Stimulated activated CD8-positive, alpha-beta memory T cell treated with anti-CD3 and anti-CD28 coated beads, Interleukin-4, amount 100 ng/mL, for 24 hours (primary cell): Measurements from ENCODE around the gene LIN7A.
"Not testable (repeated sequence)": the region's sequence is repeated elsewhere in the genome, so short reads cannot be mapped to it uniquely, and the experiment has no call there.

ENCODE experiments used
- DNase-seq: peaks from one replicate; pipeline ENCODE4 v3.0.0-alpha.2; 2020; ENCODE audit warnings: low read depth

Gene LIN7A

DNA sequence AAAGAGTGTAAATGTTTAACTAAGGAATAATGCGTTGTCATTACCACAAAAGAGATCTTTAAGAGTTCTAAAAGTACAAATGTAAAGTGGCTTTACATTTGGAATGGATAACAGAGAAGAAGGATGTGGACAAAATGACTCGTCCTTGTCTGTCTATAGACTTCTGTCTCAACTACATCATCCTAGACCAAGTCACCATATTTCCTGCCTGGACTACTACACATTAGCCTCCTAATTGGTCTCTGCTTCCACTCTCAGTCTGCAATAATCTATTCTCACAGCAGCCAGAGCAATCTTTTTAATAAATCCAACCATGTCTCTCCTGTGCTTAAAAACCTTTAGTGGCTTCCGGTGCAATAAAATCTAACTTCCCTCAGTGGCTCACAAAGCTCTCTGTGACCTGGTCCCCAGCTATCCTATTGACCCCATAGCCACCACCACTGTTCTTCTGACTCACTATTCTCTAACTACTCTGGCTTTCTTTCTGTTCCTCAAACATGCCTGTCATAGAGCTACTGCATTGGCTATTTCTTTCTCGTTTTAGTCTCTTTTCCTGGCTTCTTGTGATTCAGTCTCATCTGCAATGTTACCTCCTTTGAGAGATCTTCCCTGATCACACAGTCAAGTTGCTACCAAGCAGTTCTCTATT, 130.0 kb downstream of the LIN7A start:
- DNase-seq, result no peak

DNA sequence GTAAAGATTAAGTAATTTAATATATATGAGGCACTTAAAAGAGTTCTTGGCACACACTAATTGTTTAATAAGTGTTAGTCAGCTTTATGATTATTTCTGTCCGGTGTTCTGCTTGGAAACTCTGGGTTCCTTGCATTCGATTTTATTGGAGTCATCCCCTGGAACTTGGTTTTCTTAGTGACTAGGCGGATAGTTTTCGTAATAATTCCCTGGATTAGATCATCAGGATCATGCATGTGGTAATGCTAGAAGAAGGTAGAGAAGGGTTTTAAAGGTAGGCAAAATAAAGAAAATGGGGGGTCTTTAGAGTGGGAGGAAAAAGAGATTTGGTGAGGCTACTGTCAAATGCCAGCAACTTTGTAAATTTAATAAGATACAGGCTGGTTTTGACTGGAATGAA, 132.6 kb downstream of the LIN7A start:
- DNase-seq, result no peak

DNA sequence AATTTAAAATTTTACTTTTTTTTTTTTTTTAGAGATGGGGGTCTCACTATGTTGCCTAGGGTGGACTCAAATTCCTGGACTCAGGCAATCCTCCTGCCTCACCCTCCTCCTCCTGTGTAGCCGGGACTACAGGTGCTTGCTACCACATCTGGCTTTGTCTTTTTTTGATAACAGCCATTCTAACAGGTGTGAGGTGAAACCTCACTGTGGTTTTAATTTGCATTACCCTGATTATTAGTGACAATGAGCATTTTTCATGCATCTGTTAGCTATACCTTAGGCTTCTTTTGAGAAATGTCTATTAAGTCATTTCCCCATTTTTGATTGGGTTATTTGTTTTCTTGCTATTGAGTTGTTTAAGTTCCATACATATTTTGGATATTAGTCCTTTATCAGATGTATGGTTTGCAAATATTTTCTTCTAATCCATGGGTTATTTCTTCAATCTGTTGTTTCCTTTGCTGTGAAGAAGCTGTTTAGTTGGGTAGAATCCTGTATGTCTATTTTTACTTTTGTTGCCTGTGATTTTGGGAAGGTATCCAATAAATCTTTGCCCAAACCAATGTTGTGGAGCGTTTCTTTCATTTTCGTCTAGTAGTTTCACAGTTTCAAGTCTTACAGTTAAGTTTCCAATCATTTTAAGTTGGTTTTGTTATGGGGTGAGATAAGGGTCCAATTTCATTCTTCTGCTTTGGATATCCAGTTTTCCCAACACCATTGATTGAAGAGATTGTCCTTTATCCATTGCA, 134.9 kb downstream of the LIN7A start:
- DNase-seq, result no peak

DNA sequence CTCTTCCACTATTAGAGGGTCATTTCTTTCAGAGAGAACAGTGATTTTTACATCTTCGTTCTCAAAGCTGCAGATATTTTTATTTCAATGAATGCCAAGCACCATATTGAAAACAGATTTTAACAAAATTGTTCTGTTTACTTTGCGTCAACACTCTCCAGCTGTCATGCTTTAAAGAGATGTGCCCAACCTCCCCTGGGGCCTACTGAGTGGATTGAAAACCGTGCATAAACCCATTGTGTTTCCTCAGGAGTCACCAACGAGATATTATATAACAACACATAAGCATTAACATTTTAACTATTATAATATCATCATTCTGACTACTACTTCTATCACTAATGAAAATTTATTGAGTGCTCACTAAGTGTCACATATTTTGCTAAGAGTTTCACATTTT, 139.5 kb downstream of the LIN7A start:
- no peak for DNase-seq

DNA sequence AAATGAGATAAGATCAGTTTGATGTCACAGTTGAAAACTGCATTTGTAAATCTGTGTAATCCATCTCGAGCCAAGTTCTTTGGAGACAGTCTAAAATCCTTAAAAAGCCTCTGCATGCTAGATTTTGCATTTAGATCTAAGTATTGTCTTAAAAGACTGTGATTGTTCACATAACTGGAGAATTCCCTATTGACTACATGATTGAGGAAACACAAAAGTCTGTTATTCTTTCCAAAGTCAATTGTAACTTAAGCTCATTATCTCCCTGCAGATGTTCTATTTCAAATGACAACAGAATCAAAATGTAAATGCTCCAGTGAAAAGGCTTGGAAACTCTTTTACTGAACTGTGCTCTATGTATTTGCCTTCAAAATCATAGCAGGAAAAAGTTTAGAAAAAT, 143.2 kb downstream of the LIN7A start:
- DNase-seq, result no peak

DNA sequence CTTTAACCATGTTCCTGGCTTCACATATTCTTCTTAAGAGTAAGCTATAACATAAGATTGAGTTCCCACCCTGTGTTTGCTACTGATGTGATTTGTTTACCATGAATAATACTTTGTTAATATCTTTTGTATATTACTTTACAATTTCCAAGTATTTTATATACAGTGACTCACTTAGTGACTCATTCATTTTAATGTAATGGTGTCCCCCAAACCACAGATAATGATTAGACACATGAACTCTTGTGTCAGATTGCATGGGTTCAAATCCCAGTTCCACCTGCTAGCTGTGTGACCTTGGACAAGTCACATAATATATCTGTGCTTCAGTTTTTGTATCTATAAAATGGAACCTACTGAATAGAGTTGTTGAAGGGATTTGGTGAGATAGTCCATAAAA, 144.9 kb downstream of the LIN7A start:
- no peak for DNase-seq

DNA sequence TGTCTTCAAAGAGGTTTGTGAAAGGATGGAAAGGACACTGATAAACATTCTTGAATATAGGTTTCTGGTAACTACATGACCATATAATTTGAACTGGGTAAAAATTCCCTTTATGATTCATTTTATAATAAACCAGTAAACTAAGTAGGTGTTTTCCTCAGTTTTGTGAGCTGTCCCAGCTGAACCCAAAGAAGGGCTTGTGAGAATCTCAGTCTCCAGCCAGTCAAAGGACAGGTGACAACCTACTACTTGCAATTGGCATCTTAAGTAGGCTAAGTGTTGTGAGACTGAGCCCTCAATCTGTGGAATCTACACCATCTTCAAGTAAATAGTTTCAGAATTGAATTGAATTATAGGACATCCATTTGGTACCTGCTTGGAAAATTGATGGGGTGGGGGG, 145.9 kb downstream of the LIN7A start:
- DNase-seq, result no peak

DNA sequence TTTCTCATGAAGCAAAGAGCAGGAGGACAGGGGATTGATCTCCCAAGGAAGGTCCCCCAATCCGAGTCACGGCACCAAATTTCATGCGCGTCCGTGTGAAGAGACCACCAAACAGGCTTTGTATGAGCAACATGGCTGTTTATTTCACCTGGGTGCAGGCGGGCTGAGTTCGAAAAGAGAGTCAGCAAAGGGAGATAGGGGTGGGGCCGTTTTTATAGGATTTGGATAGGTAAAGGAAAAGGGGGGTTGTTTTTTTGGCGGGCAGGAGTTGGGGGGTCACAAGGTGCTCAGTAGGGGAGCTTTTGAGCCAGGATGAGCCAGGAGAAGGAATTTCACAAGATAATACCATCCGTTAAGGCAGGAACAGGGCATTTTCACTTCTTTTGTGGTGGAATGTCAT, 149.3 kb downstream of the LIN7A start:
- not testable (repeated sequence) for DNase-seq

DNA sequence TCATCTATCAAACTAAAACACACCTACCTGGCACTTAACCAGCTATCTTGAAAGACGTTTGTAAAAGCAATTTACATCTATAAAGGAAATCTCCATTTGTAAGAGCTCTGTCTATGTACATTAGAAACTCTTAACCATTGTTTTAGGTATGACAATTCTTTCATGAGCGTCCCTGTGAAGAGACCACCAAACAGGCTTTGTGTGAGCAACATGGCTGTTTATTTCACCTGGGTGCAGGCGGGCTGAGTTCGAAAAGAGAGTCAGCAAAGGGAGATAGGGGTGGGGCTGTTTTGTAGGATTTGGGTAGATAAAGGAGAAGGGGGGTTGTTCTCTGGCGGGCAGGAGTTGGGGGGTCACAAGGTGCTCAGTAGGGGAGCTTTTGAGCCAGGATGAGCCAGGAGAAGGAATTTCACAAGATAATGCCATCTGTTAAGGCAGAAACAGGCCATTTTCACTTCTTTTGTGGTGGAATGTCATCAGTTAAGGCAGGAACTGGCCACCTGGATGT, 154.7 kb downstream of the LIN7A start:
- DNase-seq, result not testable (repeated sequence)

DNA sequence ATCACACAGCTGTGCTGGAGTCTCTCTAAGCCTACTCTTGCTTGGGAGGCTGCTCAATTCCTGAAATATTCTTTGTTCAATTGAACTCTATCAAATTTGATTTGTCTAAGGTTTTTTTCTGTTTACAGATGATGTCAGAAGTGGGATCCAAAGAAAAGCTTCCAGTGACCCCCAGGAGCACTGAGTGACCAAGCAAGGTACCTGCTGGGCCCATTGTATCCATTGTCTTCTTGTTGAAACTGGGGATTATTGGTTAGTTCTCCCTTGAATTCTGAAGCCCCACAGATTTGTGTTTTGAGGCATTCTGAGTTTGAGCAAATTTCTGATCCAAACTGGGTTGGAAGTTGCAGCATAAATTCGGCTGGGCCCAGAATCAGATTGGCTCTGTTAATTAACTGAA, 156.4 kb downstream of the LIN7A start:
- no peak for DNase-seq

DNA sequence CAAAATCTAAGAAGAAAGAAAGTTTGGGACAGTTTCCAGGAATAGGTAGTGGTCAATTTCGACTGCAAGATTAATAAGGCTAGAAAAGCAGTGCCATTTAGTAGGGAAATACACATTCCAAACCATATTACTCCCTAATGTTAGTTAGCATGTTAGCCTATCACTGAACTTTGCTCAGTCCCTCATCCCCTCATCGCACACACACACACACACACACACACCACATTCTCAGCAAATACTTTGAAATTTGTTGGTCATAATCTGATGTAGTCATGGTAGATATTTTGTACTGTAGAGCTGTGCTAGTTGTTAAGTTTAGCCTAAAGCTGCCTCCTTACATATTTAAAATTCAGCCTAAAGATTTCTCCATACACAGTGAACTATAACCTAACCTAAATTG, 157.0 kb downstream of the LIN7A start:
- DNase-seq, result no peak

DNA sequence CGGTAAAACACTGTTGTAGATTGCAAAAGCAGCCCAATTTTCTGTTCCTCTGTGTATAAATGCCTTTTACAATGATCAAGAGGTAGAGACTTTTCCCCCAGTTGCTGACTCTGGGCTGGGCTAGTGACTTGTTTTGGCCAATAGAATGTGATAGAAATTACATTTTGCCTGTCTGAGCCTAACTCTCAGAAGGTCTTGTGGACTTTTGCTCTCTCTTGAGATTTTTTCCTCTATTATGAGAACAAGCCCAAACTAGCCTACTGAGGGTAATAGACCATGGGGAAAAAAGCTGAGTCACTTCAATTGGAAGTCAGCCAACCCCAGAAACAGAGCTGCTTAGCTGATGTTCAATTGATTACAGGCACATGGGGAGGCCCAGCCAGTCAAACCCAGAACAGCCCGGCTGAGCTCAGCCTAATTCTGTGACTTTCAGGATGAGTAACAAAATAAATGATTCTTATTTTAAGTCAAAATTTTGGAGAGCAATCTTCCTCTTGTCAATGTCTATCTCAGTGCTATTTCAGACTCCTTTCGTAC, 159.7 kb downstream of the LIN7A start:
- DNase-seq, result no peak

DNA sequence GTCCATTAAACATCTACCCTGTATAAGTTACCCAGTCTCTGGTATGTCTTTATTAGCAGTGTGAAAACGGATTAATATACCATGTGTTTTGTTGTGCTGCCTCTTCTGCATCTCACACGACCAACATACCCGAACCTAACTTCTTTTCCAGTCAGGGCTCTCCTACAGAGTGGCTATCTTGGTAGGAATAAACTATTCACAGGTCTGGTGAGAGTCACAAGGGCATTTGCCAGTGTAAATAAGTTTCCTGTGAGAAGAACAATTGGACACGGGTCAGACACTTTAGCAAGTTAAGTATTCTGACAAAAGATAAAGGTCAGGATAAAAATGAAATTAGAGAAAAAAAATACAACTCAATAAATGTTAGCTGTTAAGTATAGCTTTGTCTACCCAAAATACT, 160.1 kb downstream of the LIN7A start:
- DNase-seq, result no peak

DNA sequence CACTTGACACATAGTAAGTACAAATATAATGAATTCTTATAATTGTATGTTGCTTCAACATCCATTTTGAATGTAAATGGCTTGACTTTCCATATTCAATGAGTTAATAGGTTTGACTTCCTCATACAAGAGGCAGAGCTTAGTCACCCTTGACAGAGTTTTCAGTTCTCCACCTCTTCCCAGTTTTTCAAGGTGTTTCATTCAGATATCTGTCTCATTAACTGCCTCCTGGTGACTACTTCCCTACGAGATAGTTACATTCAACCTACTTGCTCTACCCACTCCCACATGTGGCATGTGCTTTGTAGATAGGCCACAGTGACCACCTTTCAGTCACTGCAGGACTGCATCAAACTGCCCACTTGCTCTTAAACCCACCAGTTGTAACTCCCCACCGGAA, 161.0 kb downstream of the LIN7A start:
- DNase-seq, result no peak

DNA sequence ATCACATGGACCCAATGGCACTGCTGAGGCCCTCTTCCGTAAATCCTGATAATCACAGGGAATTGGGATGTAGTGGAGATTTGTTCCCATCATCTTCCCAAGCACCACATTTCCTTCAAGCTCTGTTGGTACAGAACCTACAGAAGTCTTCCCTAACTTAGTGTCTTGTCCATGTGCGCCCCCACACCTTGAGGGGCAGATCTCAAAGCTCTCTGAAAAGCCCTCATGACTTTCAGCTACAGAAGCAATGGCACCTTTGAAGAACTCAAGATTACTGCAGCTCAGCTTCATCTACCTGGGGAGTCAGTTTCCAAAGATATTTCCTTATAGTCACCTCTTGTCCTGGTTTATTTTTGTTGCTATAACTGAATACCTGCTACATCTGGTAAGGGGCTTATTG, 166.8 kb downstream of the LIN7A start:
- DNase-seq, result no peak

DNA sequence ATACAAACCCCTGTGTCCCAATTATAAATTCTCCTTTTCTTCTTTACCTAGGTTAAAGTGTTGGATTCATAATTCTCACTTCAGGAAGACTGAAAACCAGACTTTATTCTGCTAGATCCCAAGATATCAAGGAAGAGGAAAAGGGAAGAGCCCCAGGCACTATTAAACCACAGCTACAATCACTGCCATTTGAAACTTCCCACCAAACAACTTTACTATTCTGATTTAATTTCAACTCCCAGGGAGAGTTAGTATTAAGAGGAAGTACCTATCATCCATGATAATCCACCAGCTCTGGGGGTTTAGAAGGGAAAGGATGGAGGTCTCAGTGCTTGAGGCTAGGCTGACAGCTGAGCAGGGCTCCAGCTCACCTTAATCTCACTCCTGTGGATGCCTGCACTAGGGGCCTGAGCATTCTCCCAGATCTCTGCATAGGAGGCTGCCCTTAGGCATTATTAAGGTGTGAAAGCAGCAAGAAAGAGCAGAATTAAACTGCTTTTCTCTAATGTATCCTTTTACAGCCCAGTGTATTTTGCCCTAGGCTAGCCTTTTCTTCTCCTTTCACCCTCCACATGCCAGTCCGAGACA, 168.1 kb downstream of the LIN7A start:
- DNase-seq, result no peak

DNA sequence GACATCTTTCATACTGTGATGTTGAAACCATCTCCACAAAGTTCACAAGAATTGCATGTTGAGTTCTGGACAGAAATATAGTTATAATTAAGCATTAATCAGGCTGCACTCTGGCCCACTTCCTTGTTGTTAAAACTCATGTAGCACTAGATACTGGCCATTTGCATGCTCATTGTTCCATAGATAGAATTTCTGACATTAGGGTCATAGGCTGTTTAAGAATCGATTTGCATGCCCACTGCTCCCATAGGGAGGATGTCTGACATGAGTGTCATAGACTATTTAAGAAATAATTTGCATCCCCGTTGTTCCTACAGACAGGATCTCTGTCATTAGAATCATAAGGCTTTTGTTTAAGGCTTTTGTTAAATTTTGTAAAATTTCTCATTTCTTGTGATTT, 170.8 kb downstream of the LIN7A start:
- no peak for DNase-seq

DNA sequence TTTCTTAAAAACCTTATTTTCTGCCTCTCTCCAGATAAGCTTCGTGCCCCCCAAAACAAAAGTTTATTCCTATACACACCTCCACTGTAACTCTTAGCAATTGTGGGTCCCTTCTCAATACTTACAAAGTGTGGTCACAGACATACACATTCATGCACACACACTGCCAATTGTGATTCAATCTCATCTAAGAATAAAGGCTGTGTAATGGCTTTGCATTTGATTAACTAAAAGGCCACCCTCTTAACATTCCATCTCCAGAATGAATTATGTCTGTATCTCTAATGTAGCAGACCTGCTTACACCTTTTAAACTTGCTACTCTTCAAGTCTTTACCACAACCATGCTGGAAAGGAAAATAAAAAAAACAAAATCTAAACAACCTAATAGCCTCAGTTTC, 171.5 kb downstream of the LIN7A start:
- no peak for DNase-seq

DNA sequence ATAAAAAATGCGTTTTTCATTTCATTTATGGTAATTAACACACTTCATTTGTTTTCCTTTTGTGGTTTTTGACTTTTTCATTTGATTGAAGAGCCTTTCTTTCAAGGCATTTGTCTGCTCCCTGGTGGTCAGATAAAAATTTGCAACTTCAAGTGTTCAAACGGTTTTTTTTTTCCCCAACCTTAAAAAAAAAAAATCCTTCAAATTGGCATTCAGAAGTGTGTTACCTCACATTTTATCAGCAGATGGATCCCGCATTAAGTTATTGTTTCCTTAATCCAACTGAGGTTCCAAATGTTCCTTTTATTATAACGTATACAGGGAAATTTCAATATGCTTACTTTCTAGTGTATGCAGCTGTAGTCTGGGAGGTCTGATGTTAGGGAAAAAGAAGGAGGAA, 173.9 kb downstream of the LIN7A start:
- DNase-seq, result no peak

DNA sequence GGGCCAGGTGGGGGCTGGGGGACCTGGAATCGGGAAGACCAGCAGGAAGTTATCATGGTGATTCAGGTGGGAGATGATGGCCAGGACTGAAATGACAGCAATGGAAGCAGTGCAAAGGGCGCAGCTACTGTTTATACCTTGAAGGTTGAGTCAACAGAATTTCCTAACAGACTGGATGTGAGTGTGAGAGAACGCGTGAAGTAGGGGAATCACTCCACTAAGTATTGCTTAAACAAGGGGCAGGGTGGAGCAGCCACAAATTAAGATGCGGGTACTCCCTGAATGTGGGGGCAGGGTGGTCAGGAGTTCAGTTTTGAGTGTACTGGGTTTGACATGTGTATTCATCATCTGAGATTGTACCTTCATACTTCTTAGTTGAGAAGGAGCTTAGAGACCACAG, 175.9 kb downstream of the LIN7A start:
- DNase-seq, result no peak

DNA sequence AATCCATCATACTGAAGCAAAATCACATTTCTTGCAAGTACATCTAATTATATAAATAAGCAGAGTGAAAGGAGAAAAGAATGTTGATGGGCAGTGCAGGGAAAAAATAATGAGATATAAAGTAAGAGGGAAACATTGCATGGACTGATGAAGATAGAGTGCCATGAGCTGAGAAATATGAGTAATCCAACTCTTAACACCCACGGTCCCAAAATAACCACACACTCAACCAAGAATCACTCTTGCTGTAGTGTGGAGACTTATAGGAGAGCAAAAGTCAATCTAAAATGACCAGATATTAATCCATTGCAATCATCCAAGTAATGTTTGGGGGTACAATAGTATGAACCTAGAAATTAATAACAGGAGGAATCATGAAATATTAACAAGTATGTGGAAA, 180.9 kb downstream of the LIN7A start:
- DNase-seq, result no peak

DNA sequence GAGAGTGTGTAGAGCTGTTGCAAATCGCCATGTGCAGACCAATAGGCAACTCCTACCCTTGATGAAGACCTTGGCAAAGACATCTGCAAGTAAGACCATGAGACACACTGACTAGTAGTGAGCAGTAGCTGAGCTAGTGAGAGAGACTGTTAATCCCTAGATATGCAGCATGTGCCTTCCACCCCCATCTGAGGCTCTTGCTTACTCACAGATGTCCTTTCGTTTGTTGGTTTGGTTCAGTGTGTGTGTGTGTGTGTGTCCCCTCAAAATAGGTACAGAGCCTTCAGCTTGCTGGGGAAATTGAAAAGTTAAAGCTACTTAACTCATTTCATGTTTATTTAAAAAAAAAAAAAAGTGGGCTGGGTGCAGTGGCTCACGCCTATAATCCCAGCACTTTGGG, 183.5 kb downstream of the LIN7A start:
- DNase-seq, result no peak

DNA sequence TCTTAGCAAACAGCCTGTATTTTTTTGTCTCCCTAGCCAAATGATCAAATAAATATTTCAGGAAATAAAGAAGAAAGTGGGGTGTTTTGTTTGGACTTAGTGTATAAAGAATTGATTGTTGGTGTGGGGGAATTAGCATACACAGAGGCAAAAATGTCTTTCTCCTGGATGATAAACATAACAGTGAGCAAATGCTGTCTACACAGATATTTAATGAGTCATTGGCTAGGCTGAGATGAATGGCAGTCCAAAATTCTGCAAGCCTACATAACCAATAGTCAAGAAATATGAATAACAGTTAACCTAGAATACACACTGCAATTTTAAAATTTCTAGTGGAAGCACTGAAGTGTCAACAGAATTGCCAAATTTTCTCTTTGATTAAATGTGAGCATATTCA, 185.3 kb downstream of the LIN7A start:
- no peak for DNase-seq
